NCI-H2081 treated with DMSO at 0.1 percent for 48 hours (cell line): ENCODE results near the gene SLC4A9.
A peak's percentile ranks its signal among the peaks of the same experiment; 100 is the strongest.

ENCODE experiments used
- DNase-seq: peaks from one replicate; lab custom pipeline; 2025; lab: John Stamatoyannopoulos, UW

The SLC4A9 gene

DNA sequence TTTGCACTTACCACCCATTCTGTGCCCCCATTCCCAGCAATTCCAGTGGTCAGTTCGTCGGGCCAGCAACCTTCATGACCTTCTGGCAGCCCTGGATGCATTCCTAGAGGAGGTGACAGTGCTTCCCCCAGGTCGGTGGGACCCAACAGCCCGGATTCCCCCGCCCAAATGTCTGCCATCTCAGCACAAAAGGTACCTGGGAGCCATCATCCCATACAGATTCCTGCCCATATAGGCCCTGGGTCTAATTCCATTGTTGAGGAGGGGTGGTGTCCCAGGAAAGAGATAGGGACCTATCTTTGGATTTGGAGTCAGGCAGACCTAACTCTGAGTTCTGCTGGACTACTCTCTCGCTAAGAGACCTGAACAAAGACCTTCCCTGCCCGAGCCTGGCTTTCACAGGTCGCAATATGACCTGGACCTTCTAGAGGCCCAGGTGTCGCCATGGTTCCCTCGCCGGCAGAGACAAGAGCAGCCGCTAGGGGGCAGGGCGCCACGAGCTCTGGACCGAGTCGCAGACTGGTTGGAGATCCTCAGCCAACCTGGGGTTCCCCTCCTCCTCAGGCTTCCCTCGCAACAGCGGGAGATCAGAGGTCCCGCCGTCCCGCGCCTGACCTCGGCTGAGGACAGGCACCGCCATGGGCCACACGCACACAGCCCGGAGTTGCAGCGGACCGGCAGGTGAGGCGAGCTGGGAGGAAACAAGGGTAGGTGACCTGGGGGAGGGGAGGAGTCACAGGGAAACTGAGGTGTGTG, 3.1 kb downstream of the SLC4A9 start:
- no peak for DNase-seq

DNA sequence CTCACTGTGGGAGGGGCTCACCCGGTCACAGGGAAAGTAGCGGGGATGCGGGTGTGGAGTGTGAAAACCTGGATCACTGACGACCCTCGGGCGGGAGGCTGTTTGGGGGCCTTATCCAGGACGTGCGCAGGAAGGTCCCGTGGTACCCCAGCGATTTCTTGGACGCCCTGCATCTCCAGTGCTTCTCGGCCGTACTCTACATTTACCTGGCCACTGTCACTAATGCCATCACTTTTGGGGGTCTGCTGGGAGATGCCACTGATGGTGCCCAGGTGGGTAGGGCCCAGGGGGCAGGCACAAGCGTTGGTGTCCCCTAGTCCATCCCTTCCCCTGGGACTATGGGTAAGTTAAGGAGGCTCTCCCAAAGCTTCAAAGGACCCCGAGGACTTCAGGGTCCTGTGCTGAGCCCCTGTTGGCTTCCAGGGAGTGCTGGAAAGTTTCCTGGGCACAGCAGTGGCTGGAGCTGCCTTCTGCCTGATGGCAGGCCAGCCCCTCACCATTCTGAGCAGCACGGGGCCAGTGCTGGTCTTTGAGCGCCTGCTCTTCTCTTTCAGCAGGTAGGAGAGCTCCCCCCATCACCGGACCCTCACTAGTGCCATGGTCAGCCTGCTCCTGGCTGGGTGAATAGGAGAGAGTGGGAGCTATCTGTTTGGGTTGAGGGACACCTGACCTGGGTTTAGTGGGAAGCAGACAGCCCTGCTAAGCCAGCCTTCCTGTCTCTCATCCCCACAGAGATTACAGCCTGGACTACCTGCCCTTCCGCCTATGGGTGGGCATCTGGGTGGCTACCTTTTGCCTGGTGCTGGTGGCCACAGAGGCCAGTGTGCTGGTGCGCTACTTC, 3.9 kb downstream of the SLC4A9 start:
- DNase-seq: no peak

DNA sequence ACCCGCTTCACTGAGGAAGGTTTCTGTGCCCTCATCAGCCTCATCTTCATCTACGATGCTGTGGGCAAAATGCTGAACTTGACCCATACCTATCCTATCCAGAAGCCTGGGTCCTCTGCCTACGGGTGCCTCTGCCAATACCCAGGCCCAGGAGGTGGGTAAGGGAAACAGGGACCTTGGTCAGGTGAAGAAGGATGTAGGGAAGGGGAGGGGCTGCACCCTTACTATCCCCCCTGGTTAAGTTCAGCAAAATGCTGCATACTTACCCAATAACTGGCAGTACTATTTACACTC, 4.4 kb downstream of the SLC4A9 start:
- no peak for DNase-seq

DNA sequence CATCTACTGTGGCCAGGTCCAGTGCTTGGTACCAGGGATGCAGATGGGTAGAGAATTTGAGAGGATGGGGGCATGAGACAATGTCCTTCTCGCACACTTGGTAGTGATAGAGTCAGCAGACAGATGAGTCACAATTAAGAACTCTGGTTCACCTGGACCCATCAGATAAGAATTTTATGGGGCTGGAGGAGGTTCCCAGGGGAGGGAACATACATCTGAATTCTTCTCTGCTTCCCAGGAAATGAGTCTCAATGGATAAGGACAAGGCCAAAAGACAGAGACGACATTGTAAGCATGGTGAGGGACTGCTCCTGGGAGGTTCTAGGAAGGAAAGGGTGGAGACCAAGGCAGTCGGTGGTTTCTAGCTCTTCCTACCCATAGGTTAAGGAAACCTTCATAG, 5.3 kb downstream of the SLC4A9 start:
- no peak for DNase-seq

DNA sequence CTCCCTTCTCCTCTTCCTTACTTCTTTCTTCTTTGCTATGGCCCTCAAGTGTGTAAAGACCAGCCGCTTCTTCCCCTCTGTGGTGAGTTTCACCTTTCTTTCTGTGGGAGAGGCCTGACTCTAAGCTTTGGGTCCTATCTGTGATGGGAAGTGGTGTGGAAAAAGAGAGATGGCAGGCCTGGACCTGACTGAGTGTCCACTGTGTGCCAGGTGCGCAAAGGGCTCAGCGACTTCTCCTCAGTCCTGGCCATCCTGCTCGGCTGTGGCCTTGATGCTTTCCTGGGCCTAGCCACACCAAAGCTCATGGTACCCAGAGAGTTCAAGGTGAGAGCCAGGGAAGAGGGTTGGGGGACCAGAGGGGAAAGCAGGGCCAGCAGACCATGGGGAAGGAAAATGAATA, 5.9 kb downstream of the SLC4A9 start:
- no peak for DNase-seq

DNA sequence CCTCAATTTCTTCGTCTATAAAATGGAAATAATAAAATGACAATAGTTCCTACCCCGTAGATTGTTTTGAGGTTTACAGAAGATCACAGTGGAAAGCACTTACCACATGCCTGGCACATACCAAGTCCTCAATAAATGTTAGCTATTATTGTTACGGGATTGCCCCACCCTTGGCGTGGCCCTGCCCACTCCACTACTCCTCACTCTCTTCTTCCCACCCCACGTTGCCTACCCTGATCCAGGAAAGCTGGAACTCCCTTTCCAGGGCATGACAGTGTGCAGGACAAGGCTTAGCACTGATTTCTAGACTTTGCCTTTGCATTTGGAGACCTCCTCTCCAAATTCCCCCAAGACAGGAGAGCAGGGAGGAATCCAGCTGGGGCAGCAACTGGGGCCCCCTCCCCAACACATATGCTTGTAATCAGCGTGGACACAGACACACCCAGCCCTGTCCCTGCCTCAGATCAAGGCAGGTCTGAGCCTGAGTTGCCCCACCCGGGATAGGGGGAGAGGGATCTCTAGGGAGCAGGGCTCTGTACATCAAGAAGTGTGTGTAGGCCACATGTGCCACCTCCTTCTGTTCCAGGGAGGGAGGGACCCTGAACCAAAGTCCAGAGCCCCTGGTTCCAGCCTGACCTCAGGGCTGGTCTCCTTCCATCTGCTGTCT, 6.7 kb downstream of the SLC4A9 start:
- no peak for DNase-seq

DNA sequence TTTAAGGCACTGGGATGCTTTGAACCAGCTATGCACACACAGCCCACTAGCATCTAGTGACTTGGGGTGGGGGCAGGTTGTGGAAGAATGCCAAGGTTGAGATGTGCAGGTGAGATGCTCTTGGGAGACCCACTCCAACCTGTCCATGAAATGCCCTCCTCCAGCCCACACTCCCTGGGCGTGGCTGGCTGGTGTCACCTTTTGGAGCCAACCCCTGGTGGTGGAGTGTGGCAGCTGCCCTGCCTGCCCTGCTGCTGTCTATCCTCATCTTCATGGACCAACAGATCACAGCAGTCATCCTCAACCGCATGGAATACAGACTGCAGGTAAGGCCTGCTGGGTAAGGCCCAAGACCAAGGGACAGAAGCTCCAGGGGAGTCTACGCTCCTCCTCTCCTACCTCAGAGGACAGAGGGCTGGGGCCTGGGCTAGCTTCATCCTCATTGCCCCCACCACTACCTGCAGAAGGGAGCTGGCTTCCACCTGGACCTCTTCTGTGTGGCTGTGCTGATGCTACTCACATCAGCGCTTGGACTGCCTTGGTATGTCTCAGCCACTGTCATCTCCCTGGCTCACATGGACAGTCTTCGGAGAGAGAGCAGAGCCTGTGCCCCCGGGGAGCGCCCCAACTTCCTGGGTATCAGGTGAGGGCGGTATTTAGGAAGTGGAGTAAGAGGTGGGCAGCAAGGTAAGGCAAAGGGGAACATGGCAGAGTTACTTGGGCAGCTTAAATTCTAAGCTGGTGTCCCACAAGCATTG, 7.4 kb downstream of the SLC4A9 start:
- no peak for DNase-seq

DNA sequence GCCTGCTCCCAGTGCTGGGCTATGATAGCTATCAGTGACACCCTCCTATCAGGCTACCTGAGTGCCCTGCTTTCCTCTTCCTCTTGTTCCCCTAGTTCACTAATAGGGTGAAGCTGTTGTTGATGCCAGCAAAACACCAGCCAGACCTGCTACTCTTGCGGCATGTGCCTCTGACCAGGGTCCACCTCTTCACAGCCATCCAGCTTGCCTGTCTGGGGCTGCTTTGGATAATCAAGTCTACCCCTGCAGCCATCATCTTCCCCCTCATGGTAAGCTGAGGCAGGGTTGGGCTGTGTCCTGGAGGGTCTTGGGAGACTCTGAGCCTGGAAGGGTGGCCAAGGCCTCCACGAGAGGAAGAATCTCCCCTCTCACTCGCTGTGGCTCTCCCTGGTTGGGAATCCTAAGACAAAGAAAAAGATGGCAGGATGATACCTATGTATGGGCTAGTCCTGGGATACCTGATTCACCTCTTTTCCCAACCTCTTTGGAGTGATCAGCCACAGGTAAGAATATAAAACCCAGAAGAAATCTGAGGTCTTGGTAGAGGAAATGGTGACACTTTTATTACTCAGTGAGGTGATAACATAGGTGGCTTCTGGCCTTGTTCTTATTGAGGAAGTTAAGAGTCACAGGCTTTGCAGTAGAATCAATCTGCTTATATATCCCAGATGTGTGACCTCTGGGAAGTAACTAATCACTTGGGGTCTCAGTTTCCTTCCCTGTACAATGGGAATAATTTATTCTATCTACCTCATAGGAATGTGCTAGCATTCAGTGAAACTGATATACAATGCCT, 11.6 kb downstream of the SLC4A9 start:
- no peak for DNase-seq

DNA sequence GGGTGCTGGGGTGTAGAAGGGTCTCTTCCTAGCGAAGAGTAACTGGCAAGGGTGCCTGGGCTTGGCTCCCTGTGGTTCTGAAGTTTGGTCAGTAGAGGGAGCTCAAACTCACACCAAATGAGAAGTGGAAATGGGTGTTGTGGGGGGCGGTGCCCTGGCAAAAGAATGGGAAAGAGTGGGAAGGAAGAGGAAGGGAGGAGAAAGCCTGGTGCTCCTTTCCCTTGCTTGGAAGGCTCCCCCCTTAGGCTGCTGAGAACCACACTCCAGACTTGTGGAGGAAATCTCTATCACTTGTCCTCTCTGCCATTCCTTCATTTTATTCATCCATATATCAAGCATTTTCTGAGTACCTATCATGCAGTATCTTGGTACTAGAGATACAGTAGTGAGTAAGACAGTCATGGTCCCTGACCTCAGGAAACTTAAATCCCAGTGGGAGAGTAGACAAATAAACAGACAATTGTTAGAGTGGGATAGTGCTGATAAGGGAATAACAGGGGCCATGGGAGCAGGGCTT, 13.0 kb downstream of the SLC4A9 start:
- no peak for DNase-seq

DNA sequence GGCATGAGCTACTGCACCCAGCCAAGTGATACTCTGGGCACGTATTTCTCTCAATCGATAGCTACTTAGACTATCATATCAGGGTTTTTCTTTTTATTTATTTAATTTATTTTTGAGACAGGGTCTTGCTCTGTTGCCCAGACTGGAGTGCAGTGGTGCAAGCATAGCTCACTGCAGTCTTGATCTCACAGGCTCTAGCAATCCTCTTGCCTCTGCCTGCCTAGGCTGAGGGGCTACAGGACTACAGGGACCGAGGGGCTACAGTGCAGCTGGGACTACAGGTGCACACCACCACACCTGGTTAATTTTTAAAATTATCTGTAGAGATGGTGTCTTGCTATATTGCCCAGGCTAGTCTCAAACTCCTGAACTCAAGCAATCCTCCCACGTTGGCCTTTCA, 21.4 kb downstream of the SLC4A9 start:
- no peak for DNase-seq

DNA sequence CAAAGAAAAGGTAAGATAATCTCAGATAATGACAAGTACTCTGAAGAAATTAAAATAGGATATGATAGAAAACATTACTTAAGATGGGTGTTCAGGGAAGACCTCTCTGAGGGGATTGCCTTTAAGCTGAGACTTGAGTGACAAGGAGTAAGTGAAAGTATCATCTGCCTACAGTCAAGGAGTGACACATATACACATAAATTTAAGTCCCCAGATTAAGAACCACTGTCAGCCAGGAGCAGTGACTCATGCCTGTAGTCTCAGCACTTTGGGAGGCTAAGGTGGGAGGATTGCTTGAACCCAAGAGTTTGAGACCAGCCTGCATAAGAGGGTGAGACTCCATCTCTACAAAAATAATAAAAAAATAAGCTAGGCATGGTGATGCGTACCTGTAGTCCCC, 22.0 kb downstream of the SLC4A9 start:
- DNase-seq: no peak

DNA sequence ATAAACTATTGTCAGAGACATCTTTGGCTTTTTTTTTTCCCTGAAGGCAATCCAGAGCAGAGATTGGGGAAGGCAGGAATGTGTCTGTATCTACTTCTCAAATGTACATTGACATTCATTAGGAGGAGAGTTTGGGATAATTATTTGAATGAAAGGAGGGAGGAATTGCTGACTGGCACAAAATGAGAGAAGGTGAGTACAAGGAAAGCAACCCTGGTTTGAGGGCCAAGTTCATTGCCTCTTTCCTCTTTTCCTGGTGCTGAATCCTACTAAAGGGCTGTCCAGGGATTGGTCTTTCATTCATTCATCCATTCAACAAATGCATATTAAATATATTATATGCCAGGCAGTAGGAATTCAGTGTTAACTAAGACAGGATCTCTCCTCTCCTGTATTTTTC, 22.9 kb downstream of the SLC4A9 start:
- no peak for DNase-seq

DNA sequence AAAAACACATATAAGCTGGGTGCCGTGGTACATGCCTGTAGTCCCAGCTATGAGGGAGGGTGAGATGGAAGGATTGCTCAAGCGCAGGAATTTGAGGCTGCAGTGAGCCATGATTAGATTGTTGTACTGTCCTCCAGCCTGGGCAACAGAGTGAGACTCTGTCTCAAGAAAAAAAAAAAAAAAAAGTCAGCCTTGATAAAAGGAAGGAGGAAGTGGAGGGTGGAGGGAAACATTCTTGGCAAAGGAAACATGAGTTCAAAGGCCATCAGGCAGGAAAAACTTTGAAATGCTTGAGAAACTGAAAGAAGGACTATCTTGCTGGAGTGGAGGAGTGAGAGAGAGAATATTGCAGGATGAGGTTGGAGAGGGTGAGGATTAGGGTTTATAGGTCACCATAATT, 23.3 kb downstream of the SLC4A9 start:
- no peak for DNase-seq

DNA sequence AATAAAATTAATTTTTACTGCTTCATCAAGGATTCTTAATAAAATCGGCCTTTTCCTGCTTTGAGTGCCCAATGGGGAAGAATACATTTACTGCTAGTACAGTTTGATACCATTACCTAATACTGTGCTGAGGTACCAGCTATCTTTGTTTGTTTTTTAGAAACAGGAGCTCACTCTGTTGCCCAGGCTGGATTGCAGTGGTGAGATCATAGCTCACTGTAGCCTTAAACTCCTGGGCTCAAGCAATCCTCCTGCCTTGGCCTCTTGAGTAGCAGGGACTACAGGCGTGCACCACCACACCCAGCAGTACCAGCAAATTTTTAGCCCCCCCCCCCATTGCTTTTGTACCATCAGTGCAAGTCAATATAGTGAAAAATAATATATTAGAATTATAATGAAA, 28.1 kb downstream of the SLC4A9 start:
- no peak for DNase-seq

DNA sequence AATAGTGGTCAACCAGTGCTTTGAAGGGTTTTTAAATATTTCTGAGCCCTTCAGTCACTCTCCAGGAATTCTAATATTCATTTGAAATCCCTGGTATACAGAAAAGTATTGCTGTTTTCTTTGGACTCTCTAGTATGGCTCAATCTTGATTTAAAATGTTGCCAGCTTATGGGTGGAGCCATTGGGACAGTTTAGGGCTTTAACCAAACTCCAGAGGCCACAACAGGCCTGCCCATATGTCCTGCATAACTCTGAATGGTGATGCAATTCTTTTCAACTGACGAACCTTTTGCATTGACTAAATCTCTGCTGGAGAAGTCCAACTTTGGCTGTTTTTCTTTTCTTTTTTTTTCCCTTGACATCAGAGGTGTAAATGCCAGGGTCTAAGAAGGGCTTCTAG, 31.3 kb downstream of the SLC4A9 start:
- DNase-seq: no peak

DNA sequence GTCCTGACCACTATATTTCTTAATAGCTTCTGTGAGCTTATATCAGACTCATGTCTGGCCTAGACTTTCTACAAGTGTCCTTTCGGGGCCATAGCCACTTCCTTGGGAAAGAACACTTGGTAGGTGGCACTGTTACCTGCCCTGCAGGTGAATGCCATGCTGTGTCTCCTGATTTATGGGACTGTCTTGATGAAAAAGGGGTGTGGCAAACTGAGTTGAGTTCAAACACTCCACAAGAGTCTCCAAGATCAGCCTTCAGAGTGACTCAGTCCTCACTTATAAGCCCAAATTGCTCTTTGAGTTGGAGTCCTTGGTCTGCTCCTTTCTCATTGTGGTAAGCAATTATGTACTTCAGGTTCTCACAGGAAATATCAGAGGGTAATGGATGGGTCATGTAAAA, 31.7 kb downstream of the SLC4A9 start:
- no peak for DNase-seq

DNA sequence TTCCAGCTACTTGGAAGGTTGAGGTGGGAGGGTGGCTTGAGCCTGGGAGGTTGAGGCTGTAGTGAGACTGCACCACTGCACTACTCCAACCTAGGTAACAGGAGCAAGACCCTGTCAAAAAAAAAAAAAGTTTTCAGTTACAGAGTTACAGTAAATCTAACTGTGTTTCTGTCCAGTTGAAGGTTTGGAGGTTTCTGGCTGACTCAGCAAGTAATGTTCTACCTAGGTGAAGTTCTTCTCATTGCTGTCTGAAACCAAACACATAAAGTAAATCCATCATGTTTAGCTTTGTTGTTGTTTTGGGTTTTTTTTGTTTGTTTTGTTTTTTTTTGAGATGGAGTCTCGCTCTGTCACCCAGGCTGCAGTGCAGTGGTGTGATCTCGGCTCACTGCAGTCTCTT, 33.7 kb downstream of the SLC4A9 start:
- no peak for DNase-seq

DNA sequence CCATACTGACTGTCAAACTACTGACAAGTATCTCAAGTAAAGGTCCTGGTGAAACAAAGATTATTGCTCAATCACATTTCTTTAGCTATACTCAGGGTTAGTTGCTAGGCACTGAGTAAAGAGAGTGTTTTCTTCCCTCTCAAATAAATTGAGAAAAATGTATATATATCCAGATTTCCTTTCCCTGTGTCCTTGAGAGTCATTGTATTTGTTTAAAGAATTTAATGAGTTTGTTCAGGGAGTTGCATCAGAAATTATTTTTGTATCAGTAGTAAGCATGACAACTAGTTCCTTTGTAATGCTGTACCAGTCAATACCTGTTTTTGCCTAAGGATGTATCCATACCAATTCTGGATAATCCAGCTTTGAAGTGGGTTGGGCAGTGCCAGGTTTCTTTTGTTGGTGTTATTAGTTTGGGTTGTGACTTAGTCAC, 38.4 kb downstream of the SLC4A9 start:
- DNase-seq: no peak

DNA sequence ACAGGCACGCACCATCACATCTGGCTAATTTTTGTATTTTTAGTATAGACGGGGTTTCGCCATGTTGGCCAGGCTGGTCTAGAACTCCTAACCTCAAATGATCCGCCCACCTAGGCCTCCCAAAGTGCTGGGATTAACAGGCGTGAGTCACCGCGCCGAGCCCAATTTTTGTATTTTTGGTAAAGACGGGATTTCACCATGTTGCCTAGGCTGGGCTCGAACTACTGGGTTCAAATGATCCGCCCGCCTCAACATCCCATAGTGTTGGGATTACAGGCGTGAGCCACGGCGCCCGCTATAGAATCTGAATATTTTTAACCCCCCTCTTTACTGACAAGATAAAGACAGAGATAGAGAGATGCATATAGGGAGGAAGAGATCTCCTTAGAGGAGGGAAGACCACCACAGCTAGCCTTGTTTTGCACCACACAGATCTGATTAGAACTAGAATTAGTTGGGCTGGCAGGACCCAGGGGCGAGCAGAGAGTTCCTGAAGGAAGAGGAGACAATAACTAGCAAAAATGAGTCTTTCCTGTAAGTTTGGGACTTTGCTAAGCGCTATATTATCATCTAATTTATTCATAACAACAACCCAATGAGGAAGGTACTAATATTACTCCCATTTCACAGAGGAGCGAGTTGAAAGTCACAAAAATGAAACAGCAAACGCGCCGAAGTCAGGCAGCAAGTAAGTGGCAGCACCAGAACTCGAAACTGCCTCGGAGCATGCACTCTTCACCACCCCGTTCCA, 40.2 kb downstream of the SLC4A9 start:
- DNase-seq: no peak

DNA sequence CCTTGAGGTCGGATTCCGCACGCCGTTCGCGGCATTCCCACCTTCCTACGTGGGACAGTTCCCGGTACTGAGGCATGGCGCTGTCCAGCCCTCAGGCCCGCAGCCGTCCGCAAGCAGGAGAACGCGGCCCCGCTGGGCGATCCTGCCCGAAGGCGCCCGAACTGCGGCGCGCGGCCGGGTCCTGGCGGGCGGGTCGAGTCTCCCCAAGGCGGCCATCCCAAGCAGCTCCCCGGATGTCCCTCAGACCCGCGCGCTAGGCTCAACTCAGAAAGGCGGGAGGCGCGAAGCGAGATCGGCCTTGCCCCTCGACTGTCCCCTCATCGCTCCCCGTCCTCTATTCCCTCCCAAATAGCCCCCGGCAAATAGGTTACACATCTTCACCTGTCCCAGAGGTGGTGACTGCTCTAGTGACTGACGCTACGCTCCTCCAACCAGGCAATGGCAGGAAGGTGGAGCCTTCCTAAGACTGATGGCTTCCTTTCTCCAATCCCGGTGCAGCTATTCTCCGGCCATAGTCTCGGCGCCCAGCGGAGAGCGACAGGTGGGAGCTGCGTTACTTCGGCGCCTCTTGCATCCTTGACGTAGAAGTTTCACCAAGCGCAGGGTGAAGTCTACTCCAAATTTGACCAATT, 40.9 kb downstream of the SLC4A9 start:
- peak; percentile 83 for DNase-seq
